Mesenchymal stem cell (in vitro differentiated cells and primary cell): Measurements from ENCODE around the gene CYP4F2.
"Not testable (repeated sequence)": the region's sequence is repeated elsewhere in the genome, so short reads cannot be mapped to it uniquely, and the experiment has no call there.

Experiments used
- DNase-seq: peaks from one replicate; pipeline ENCODE4 v3.0.0-alpha.2; 2013
- H2AFZ ChIP-seq: one replicate; pipeline ENCODE4 v1.6.1; 2013; ENCODE audit warnings: low read depth, mild to moderate bottlenecking, control low read depth, inconsistent platforms, low read length, moderate library complexity
- H2AK5ac ChIP-seq: 2 replicates; pipeline ENCODE4 v1.6.1; 2013; ENCODE audit warnings: low read length, moderate library complexity, mild to moderate bottlenecking, inconsistent platforms; ENCODE audit not compliant: severe bottlenecking
- H2BK120ac ChIP-seq: one replicate; pipeline ENCODE4 v1.6.1; 2013; ENCODE audit warnings: low read depth, mild to moderate bottlenecking, inconsistent platforms, low read length, moderate library complexity
- H2BK12ac ChIP-seq, 2 experiments: one replicate each; pipeline ENCODE4 v1.6.1; 2013; ENCODE audit warnings: inconsistent platforms in 2 of 2, low read length in 2 of 2, mild to moderate bottlenecking in 2 of 2, moderate library complexity in 2 of 2, control low read depth in 1 of 2
- H2BK15ac ChIP-seq: one replicate; pipeline ENCODE4 v1.6.1; 2013; ENCODE audit warnings: mild to moderate bottlenecking, low read depth, inconsistent platforms; ENCODE audit not compliant: poor library complexity, severe bottlenecking
- H2BK5ac ChIP-seq: 2 replicates; pipeline ENCODE4 v1.6.1; 2013; ENCODE audit warnings: low read depth, mild to moderate bottlenecking, low read length, control low read depth, inconsistent platforms; ENCODE audit not compliant: poor library complexity, severe bottlenecking
- H3K14ac ChIP-seq, 2 experiments: one replicate each; pipeline ENCODE4 v1.6.1; 2013; ENCODE audit warnings: inconsistent platforms in 2 of 2, low read length in 2 of 2, control low read depth in 1 of 2, mild to moderate bottlenecking in 1 of 2, moderate library complexity in 1 of 2
- H3K18ac ChIP-seq, 2 experiments: one replicate each; pipeline ENCODE4 v1.6.1; 2013; ENCODE audit warnings: inconsistent platforms in 2 of 2, low read length in 2 of 2, control low read depth in 1 of 2, low read depth in 1 of 2, mild to moderate bottlenecking in 1 of 2
- H3K23ac ChIP-seq, 2 experiments: one replicate each; pipeline ENCODE4 v1.6.1; 2013; ENCODE audit warnings: inconsistent platforms in 2 of 2, low read length in 2 of 2, mild to moderate bottlenecking in 2 of 2, moderate library complexity in 2 of 2, control low read depth in 1 of 2
- H3K27ac ChIP-seq: 2 replicates; pipeline ENCODE4 v1.5.1; 2013; ENCODE audit warnings: mild to moderate bottlenecking, moderate library complexity, low read length, control low read depth, inconsistent platforms; ENCODE audit not compliant: poor library complexity, severe bottlenecking
- H3K27me3 ChIP-seq, 2 experiments: 2 replicates each; pipeline versions ENCODE4 v1.6.1 to v1.7.0; 2013; ENCODE audit warnings: low read length in 2 of 2, mild to moderate bottlenecking in 2 of 2, moderate library complexity in 2 of 2, control low read depth in 1 of 2, inconsistent platforms in 1 of 2; ENCODE audit not compliant: control insufficient read depth in 1 of 2, insufficient read depth in 1 of 2
- H3K36me3 ChIP-seq, 2 experiments: 2 replicates each; pipeline versions ENCODE4 v1.6.1 to v1.7.0; 2013; ENCODE audit warnings: low read length in 2 of 2, control low read depth in 1 of 2, inconsistent platforms in 1 of 2, low read depth in 1 of 2, mild to moderate bottlenecking in 1 of 2; ENCODE audit not compliant: insufficient read depth in 2 of 2, control insufficient read depth in 1 of 2
- H3K4ac ChIP-seq, 2 experiments: one replicate each; pipeline ENCODE4 v1.6.1; 2013; ENCODE audit warnings: inconsistent platforms in 2 of 2, low read length in 2 of 2, mild to moderate bottlenecking in 2 of 2, moderate library complexity in 2 of 2, control low read depth in 1 of 2, low read depth in 1 of 2
- H3K4me1 ChIP-seq: 2 replicates; pipeline ENCODE4 v1.6.1; 2013; ENCODE audit warnings: low read depth, low read length, control low read depth; ENCODE audit not compliant: control insufficient read depth, insufficient read depth
- H3K4me2 ChIP-seq: 2 replicates; pipeline ENCODE4 v1.6.1; 2013; ENCODE audit warnings: low read length, mild to moderate bottlenecking, inconsistent platforms; ENCODE audit not compliant: poor library complexity, severe bottlenecking
- H3K4me3 ChIP-seq, 2 experiments: 2 replicates each; pipeline versions ENCODE4 v1.5.1 to v1.7.0; 2013; ENCODE audit warnings: low read length in 2 of 2, mild to moderate bottlenecking in 2 of 2, control low read depth in 1 of 2, low read depth in 1 of 2; ENCODE audit not compliant: insufficient read depth in 1 of 2
- H3K79me1 ChIP-seq: replicated peaks from 2 replicates; pipeline ENCODE4 v1.6.1; 2013; ENCODE audit warnings: mild to moderate bottlenecking, control low read depth, low read length, inconsistent platforms; ENCODE audit not compliant: poor library complexity, severe bottlenecking
- H3K9ac ChIP-seq: 2 replicates; pipeline ENCODE4 v1.7.0; 2013; ENCODE audit warnings: mild to moderate bottlenecking, low read length, moderate library complexity
- H3K9me3 ChIP-seq: 2 replicates; pipeline ENCODE4 v1.7.0; 2013; ENCODE audit warnings: mild to moderate bottlenecking, low read length; ENCODE audit not compliant: control insufficient read depth
- H4K8ac ChIP-seq: one replicate; pipeline ENCODE4 v1.6.1; 2013; ENCODE audit warnings: inconsistent platforms, mild to moderate bottlenecking, low read length, moderate library complexity
- H4K91ac ChIP-seq: one replicate; pipeline ENCODE4 v1.6.1; 2013; ENCODE audit warnings: mild to moderate bottlenecking, low read length, inconsistent platforms
- WGBS: methylation state at CpG from one replicate; pipeline ENCODE4 v1.1.7; 2013; ENCODE audit warnings: mixed read lengths; 5-methylcytosine and 5-hydroxymethylcytosine counted together

CYP4F2 gene

DNA sequence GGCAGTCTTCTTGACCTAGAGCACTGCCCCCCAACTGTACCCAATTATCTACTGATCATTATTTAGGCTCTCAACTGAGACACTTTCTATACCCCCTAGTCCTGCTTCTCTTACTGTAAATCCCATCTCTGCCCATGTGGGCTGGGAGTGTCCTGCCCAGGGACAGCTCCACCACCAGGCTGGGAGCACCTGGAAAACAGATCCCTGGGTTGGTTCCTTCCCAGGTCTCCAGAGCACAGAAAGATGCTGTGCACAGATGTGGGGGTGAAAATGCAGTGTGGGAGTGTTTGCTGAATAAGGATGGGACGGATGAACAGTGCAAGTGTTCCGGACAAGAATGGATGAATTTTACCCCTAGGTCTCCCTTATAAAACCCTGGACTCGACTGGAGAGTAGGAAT, 12.7 kb downstream of the CYP4F2 start:
- Histone ChIP-seq H2BK120ac (no peak overlapping the region), H3K18ac (no peak overlapping the region), H3K79me1 (no peaks in the 10 kb centered on the region), H3K4ac (no peak overlapping the region), H3K4me1 (no peaks in the 10 kb centered on the region), H4K91ac (no peak overlapping the region), H2AK5ac (no peak overlapping the region), H3K27me3 (peaks cover 0 to 10% of the 10 kb centered on the region in 2 experiments), H3K9ac (no peak overlapping the region), H2BK15ac (no peak overlapping the region), H3K14ac (no peak overlapping the region), H2BK5ac (no peak overlapping the region), H2AFZ (no peak overlapping the region), H3K9me3 (no peaks in the 10 kb centered on the region), H4K8ac (no peak overlapping the region), H3K23ac (no peak overlapping the region), H2BK12ac (no peak overlapping the region), H3K4me3 (no peak overlapping the region), H3K4me2 (no peak overlapping the region), H3K36me3 (no peaks in the 10 kb centered on the region), H3K27ac (no peak overlapping the region)
- 94% methylated on average over 2 of the region's 3 CpGs for WGBS
- no peak for DNase-seq

DNA sequence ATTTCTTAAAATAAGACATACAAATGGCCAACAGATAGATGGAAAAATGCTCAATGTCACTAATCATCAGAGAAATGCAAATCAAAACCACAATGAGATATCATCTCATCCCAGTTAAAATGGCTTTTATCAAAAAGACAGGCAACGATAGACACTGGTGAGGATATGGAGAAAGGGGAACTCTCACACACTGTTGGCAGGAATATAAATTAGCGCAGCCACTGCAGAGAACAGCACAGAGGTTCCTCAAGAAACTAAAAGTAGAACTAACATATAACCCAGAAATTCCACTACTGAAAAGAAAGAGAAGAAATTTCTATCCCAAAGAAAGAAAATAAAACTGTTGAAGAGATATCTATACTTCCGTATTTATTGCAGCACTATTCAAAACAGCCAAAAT, 14.5 kb downstream of the CYP4F2 start:
- H3K36me3 ChIP-seq, H2BK15ac ChIP-seq, H4K91ac ChIP-seq, H2BK5ac ChIP-seq, H3K18ac ChIP-seq, H3K4me3 ChIP-seq, H4K8ac ChIP-seq, H3K4me2 ChIP-seq, H3K14ac ChIP-seq, H3K23ac ChIP-seq, H2AFZ ChIP-seq, H3K4me1 ChIP-seq, H3K9me3 ChIP-seq, DNase-seq, H2BK120ac ChIP-seq, H2BK12ac ChIP-seq, H2AK5ac ChIP-seq, H3K79me1 ChIP-seq, H3K4ac ChIP-seq, H3K9ac ChIP-seq, H3K27me3 ChIP-seq, H3K27ac ChIP-seq: not testable (repeated sequence)
- 66% methylated on average over 2 of the region's 3 CpGs for WGBS

- WGBS, result 79% methylated on average over 2 of the region's 4 CpGs
- H3K14ac ChIP-seq, result no peak overlapping the region
- H2AK5ac ChIP-seq, result no peak overlapping the region
- H3K27ac ChIP-seq, result no peak overlapping the region
- H3K18ac ChIP-seq, result no peak overlapping the region
- no peak overlapping the region for H2BK5ac ChIP-seq
- H2BK15ac ChIP-seq, result no peak overlapping the region
- no peak overlapping the region for H4K91ac ChIP-seq
- H3K36me3 ChIP-seq, result no peaks in the 10 kb centered on the region
- no peaks in the 10 kb centered on the region for H3K79me1 ChIP-seq
- H4K8ac ChIP-seq, result no peak overlapping the region
- H3K4ac ChIP-seq, result no peak overlapping the region
- H3K27me3 ChIP-seq, result peaks cover 0 to 17% of the 10 kb centered on the region in 2 experiments
- no peaks in the 10 kb centered on the region for H3K9me3 ChIP-seq
- DNase-seq, result no peak
- H3K23ac ChIP-seq, result no peak overlapping the region
- H3K4me3 ChIP-seq, result no peak overlapping the region
- H3K4me1 ChIP-seq, result no peaks in the 10 kb centered on the region
- H3K9ac ChIP-seq, result no peak overlapping the region
- no peak overlapping the region for H2BK120ac ChIP-seq
- no peak overlapping the region for H2AFZ ChIP-seq
- H2BK12ac ChIP-seq, result no peak overlapping the region
- H3K4me2 ChIP-seq, result no peak overlapping the region
These were observed 22.9 kb downstream of the CYP4F2 start for GRCh38 chr19:15874821-15875474.

GRCh38 chr19:15873771-15874170, 24.1 kb downstream of the CYP4F2 start:
- not testable (repeated sequence) for H3K36me3 ChIP-seq, DNase-seq, H2AFZ ChIP-seq, H2BK120ac ChIP-seq, H3K4ac ChIP-seq, H3K18ac ChIP-seq, H3K14ac ChIP-seq, H3K9me3 ChIP-seq, H2AK5ac ChIP-seq, H3K27ac ChIP-seq, H3K4me1 ChIP-seq, H3K9ac ChIP-seq, H2BK5ac ChIP-seq, H3K23ac ChIP-seq, H4K91ac ChIP-seq, H3K79me1 ChIP-seq, H2BK12ac ChIP-seq, H3K4me2 ChIP-seq, H3K4me3 ChIP-seq, H2BK15ac ChIP-seq, H4K8ac ChIP-seq
- peaks cover 0 to 17% of the 10 kb centered on the region in 2 experiments for H3K27me3 ChIP-seq
- 75% methylated on average over 5 of the region's 6 CpGs for WGBS
